ENCODE measurements around the gene ADAMTS12. TPM values are rescaled to one million over a fixed set of nuclear protein-coding genes. Genes with fewer than 3 reads are reported as not detected.

The ADAMTS12 gene
- total RNA-seq, 1 experiment from 2014 or later: 0.18 TPM

GRCh38 chr5:33833237-33833575, 58.6 kb downstream of the ADAMTS12 start:
- TF ChIP-seq EZH2 (IDR thresholded peaks at IDR 0.05; ENCODE audit: low read length, unreplicated experiment): no peak
- TF ChIP-seq CTCF (conservative IDR thresholded peaks at IDR 0.05; ENCODE audit: low read depth, low read length): no peak
- no peak for TF ChIP-seq EZH2phosphoT487 (IDR thresholded peaks at IDR 0.05; ENCODE audit: borderline replicate concordance, low read length)
- H3K4me3 ChIP-seq (ENCODE audit: low read length): no peak overlapping the region
- no peaks in the 10 kb centered on the region for H3K9me3 ChIP-seq (ENCODE audit: low read length)
- DNase-seq (no peak), ATAC-seq (no peak)
- no peaks in the 10 kb centered on the region for H4K20me1 ChIP-seq (ENCODE audit: low read length)
- H3K4me1 ChIP-seq (ENCODE audit: insufficient read depth, low read length): peaks cover 8% of the 10 kb centered on the region; the same call in 1 of the 2 replicates
- no peak overlapping the region for H2AFZ ChIP-seq (ENCODE audit: low read length)
- no peak overlapping the region for H3K27ac ChIP-seq (ENCODE audit: low read length)
- H3K9me2 ChIP-seq (replicated peaks; ENCODE audit: low read length): no peaks in the 10 kb centered on the region
- intact Hi-C loops (cut with micrococcal nuclease): no loop called here
- CTCF ChIA-PET: no interaction called here
- H3K36me3 ChIP-seq (ENCODE audit: low read depth, low read length): no peaks in the 10 kb centered on the region
- no peak overlapping the region for H3K4me2 ChIP-seq (ENCODE audit: low read length)
- H3K79me2 ChIP-seq (ENCODE audit: low read length): no peaks in the 10 kb centered on the region
- H3K27me3 ChIP-seq (ENCODE audit: low read length): no peaks in the 10 kb centered on the region
- POLR2A ChIA-PET (ENCODE audit: unreplicated experiment): no interaction called here
- no peak overlapping the region for H3K9ac ChIP-seq (ENCODE audit: low read length)
- no TSS peak for BruUV-seq (replicated peaks)
- no peaks in the 10 kb centered on the region for H3F3A ChIP-seq (ENCODE audit: low read length, unreplicated experiment)

GRCh38 chr5:33832404-33833236, 59.2 kb downstream of the ADAMTS12 start:
- peaks cover 11% of the 10 kb centered on the region; the same call in 1 of the 2 replicates for H3K4me1 ChIP-seq (ENCODE audit: insufficient read depth, low read length)
- H3K79me2 ChIP-seq (ENCODE audit: low read length): no peaks in the 10 kb centered on the region
- CTCF ChIA-PET: no interaction called here
- no TSS peak for BruUV-seq (replicated peaks)
- no peak for TF ChIP-seq EZH2phosphoT487 (IDR thresholded peaks at IDR 0.05; ENCODE audit: borderline replicate concordance, low read length)
- no peak for TF ChIP-seq EZH2 (IDR thresholded peaks at IDR 0.05; ENCODE audit: low read length, unreplicated experiment)
- no peak for TF ChIP-seq CTCF (conservative IDR thresholded peaks at IDR 0.05; ENCODE audit: low read depth, low read length)
- no peak overlapping the region for H3K4me2 ChIP-seq (ENCODE audit: low read length)
- no peaks in the 10 kb centered on the region for H3K9me3 ChIP-seq (ENCODE audit: low read length)
- ATAC-seq: no peak
- intact Hi-C loops (cut with micrococcal nuclease): no loop called here
- no peak overlapping the region for H3K4me3 ChIP-seq (ENCODE audit: low read length)
- no peaks in the 10 kb centered on the region for H3F3A ChIP-seq (ENCODE audit: low read length, unreplicated experiment)
- POLR2A ChIA-PET (ENCODE audit: unreplicated experiment): no interaction called here
- H3K36me3 ChIP-seq (ENCODE audit: low read depth, low read length): no peaks in the 10 kb centered on the region
- H3K27ac ChIP-seq (ENCODE audit: low read length): no peak overlapping the region
- no peak overlapping the region for H3K9ac ChIP-seq (ENCODE audit: low read length)
- H4K20me1 ChIP-seq (ENCODE audit: low read length): no peaks in the 10 kb centered on the region
- H2AFZ ChIP-seq (ENCODE audit: low read length): no peak overlapping the region
- H3K27me3 ChIP-seq (ENCODE audit: low read length): no peaks in the 10 kb centered on the region
- no peaks in the 10 kb centered on the region for H3K9me2 ChIP-seq (replicated peaks; ENCODE audit: low read length)
- no peak for DNase-seq

GRCh38 chr5:33831041-33831440, 60.7 kb downstream of the ADAMTS12 start:
- ChIA-PET CTCF (no interaction called here), POLR2A (ENCODE audit: unreplicated experiment) (no interaction called here)
- H3K79me2 ChIP-seq (ENCODE audit: low read length): no peaks in the 10 kb centered on the region
- no peak overlapping the region for H2AFZ ChIP-seq (ENCODE audit: low read length)
- no peak overlapping the region for H3K4me3 ChIP-seq (ENCODE audit: low read length)
- DNase-seq: peak; percentile 51
- no TSS peak for BruUV-seq (replicated peaks)
- no peaks in the 10 kb centered on the region for H3K9me2 ChIP-seq (replicated peaks; ENCODE audit: low read length)
- TF ChIP-seq EZH2phosphoT487 (IDR thresholded peaks at IDR 0.05; ENCODE audit: borderline replicate concordance, low read length) (no peak), EZH2 (IDR thresholded peaks at IDR 0.05; ENCODE audit: low read length, unreplicated experiment) (no peak), CTCF (conservative IDR thresholded peaks at IDR 0.05; ENCODE audit: low read depth, low read length) (no peak)
- H3K27me3 ChIP-seq (ENCODE audit: low read length): no peaks in the 10 kb centered on the region
- no peak overlapping the region for H3K4me2 ChIP-seq (ENCODE audit: low read length)
- no peak for ATAC-seq
- H3K4me1 ChIP-seq (ENCODE audit: insufficient read depth, low read length): peaks cover 17% of the 10 kb centered on the region
- H3K27ac ChIP-seq (ENCODE audit: low read length): no peak overlapping the region
- H4K20me1 ChIP-seq (ENCODE audit: low read length): no peaks in the 10 kb centered on the region
- no peaks in the 10 kb centered on the region for H3K9me3 ChIP-seq (ENCODE audit: low read length)
- H3F3A ChIP-seq (ENCODE audit: low read length, unreplicated experiment): no peaks in the 10 kb centered on the region
- intact Hi-C loops (cut with micrococcal nuclease): no loop called here
- no peak overlapping the region for H3K9ac ChIP-seq (ENCODE audit: low read length)
- no peaks in the 10 kb centered on the region for H3K36me3 ChIP-seq (ENCODE audit: low read depth, low read length)
